Measurements from ENCODE around the gene KIF21A.
"Not testable (repeated sequence)": the region's sequence is repeated elsewhere in the genome, so short reads cannot be mapped to it uniquely, and the experiment has no call there.

KIF21A gene

GRCh38 chr12:39343665-39344064, 99.3 kb downstream of the KIF21A start:
- no peak for DNase-seq

DNA sequence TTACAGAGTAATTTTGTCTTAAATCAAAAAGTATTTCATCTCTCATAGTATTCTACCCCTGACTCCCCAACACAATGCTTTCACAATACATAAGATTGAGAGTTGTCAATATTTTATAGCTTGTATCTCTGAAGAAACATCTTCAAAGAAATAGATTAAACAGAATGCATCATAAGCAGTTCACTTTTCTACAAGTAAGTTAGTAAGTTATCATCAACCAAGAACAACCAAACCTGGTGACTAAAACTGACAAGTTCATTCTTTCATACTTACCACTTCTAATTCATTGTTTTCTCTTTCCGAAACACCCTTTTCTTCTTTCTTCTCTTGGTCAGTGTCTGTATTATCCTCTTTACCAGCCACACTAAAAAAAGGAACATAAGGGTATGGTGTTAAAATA, 101.2 kb downstream of the KIF21A start:
- DNase-seq, result no peak

GRCh38 chr12:39341179-39341578, 101.7 kb downstream of the KIF21A start:
- no peak for DNase-seq

DNA sequence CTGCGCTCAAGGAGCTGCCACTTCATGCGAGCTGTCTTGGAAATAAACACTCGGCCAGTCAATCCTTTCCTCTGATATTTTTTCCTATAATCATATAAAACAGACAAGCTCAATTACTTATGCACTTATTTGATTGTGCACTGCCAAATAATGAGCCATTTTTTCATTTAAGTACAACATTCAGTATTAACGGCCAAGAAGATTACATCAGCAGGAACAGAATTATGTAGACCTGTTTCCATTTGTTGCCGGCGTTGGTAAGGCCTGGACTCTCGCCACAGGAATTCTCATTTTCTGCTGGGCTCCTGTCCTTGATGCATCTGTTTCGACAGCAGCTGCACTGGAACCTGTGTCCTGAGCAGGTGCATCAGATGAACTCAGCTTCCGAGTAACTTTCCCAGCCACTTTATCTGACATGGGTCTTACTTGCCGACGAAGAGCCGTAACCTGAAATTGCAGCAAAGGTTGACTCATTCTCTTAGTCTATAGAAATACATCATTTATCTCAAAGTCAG, 110.2 kb downstream of the KIF21A start:
- DNase-seq, result no peak

- no peak for DNase-seq
Observed at GRCh38 chr12:39331539-39332261, 111.2 kb downstream of the KIF21A start.

DNA sequence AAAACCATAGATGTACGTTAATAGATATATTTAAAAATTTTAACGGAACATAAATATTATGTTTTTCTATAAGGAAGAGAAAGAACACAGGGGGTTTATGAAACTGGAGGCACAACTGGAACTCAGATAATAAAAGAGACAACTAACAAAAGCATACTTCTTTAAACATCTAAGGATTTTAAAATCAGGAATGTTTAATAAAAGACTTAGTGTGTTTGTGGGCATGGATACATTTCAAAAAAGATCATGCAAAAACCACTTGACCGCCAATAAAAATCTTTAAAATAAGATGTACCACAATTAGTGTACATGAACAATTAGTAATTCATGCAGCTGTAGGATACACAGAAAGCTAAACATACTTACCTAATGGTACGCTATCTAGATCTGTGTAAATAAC, 113.0 kb downstream of the KIF21A start:
- no peak for DNase-seq

DNA sequence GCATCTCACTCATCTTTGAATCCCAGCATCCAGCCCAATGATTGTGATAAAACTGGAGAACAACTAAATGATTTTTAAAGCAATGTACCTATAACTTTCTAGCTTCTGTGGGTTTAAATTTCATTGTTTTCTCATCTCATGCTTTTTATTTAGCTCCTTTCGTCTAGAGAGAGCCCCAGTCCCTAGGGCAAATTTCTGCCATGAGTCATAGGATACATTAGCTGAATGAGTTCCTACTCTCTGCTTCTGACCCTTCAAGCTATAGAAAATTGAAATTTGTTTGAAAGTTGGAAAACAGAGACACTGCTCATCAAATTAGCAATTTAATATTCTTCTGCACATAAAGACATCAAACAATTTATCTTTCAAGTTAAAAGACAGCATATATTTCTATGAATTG, 113.9 kb downstream of the KIF21A start:
- peak; percentile 23 for DNase-seq

DNA sequence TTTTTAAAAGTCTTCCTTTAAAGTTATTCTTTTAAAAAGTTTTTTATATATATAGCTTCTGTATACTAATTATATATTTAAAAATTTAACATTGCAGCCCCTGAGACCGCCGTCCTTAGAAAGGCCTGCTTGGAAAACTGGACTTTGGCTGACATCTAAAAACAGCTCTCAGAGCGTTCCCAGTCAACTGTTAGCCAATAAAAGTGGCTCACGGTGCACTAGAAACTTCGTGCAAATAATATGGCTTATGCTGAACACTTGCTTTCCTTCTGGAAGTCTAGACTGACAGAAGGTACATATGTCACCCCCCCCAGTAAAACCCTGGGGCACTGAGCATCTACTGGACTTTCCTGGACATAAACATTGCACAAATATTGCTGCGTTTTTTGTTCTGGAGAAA, 115.0 kb downstream of the KIF21A start:
- DNase-seq, result no peak

GRCh38 chr12:39327510-39327909, 115.4 kb downstream of the KIF21A start:
- DNase-seq, result no peak

GRCh38 chr12:39319180-39319579, 123.7 kb downstream of the KIF21A start:
- no peak for DNase-seq

DNA sequence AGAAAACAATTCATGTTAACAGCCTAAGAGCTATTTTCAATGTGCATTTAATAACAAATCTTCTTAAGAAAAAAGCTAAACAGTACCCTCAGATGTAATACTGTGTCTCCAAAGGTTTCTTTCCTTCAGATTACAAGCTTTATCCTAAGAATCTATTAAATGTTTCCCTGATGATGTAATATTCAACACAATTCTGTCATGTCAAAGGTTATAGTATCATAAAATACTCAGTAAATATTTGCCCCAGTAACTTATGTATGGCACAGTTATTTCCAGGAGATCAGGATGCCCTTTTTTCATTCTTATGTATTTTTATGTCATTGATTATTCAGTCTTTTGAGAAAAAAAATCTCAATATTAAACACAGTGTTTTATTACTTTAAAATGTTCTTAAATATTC, 128.4 kb downstream of the KIF21A start:
- DNase-seq, result no peak

DNA sequence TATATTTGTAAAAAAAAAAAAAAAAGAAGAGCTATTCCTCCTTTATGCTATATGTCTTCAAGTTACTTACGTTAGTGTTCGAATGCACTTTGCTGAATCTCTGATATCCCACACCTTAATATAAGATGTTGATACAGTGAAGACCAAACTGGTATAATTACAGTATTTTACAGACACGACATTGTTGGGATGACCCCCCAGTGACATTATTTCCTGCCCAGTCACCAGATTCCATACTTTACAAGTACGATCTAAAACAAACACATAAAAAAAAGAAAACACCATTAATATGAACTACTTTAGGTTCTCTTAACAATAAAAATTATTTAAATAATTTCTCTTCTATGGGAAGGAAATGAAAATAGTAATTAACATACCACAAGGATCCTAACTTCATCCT, 133.4 kb downstream of the KIF21A start:
- DNase-seq, result no peak

GRCh38 chr12:39301422-39301821, 141.5 kb downstream of the KIF21A start:
- no peak for DNase-seq

DNA sequence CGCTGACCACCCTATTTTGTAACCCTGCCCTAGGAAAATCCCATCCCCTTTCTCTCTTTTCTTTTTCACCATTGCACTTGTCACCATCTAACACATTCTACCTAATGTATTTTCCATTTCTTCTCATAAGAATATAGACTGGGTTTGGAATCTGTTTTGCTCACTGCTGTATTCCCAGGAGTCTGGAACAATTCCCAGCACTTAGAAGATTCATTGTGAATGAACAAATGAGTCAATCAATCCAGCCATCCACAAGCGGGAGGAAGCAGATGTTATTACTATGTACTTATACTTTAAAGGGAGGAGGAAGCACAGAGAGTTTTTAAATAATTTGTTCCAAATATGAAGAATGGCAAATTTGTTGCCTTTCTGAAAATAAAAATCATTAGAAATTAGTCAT, 142.1 kb downstream of the KIF21A start:
- peak; percentile 40 for DNase-seq

DNA sequence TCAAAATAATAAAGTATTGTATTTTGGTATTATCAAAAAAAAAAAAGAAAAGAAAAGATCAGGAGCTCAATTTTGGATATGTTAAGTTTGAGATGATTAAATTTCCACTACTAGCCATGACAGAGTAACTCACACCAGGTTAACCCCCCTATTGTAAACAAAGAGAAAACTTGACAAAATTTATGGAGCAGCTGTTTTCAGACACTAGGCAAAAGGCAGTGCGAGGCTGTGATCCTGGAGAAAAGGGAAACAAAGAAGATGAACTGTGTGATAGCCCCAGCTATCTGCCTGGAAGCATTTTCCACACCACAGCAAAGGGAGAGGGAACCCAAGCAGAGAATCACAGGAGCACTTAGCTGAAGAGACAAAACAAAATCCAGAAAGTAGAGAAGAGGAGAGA, 145.0 kb downstream of the KIF21A start:
- no peak for DNase-seq

DNA sequence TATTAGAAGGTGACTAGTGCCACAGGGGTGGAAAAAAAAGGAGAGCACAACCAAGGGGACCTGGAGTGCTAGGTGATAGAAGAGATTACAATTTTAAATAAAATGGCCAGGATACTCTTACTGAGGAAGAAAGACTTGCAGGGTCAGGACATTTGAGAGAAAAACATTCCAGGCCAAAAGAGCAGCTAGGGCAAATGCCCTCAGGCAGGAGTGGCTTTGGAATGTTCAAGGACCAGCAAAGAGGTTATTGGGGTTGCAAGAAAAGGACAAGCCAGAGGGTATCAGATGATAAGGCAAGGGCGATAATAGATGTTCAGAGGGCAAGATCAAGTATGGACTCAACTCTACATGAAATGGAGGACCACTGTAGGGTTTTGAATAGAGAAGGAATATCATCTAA, 146.4 kb downstream of the KIF21A start:
- DNase-seq, result no peak

DNA sequence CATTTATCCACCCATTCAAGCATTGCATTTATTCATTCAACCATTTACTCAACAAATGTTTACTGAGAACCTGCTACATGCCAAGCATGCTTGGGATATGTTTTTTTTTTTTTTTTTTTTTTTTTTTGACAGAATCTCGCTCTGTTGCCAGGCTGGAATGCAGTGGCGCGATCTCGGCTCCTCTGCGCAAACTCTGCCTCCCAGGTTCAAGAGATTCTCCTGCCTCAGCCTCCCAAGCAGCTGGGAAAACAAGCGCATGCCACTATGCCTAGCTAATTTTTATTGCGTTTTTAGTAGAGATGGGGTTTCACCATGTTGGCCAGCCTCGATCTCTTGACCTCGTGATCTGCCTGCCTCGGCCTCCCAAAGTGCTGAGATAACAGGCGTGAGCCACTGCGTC, 147.3 kb downstream of the KIF21A start:
- DNase-seq, result not testable (repeated sequence)

DNA sequence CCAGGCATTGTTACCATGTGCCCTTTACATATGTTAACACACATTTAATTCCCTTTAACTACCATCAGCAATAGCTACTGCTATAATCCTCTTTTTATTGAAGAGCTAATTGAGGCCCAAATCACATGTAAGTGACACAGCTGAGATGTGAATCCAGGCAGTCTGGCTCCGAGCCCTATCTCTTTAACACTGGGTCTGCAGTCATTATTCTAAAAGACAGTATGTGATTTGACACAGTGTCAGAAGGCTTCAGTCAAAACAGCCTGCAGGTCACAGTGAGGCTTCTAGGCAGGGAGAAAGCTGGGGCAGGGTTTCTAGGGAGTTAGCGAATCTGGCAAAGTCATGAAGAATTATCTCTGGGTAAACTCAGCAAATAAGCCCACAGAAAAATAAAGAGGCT, 148.2 kb downstream of the KIF21A start:
- no peak for DNase-seq

GRCh38 chr12:39292125-39292630, 150.7 kb downstream of the KIF21A start:
- DNase-seq, result no peak

- DNase-seq, result no peak
Observed at GRCh38 chr12:39287817-39288216, 155.1 kb downstream of the KIF21A start.

GRCh38 chr12:39287409-39287808, 155.5 kb downstream of the KIF21A start:
- DNase-seq, result no peak

DNA sequence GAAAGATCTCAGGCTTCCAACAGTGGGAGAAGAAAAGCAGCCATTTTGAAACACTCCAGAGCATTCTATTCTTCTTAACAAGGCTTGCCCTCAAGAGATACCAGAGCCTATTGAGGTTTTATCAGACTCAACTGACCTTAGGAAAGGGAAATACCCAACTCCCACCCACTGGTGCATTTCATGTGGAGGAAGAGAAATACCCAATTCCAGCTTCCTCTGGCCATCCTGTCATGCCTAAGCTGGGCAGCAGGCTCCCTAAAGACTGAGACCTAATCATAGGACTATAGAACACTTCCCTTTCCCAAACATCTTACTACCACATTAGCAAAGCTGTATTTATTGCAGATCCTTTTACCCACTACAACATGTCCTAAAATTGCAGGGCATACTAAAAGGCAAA, 164.5 kb downstream of the KIF21A start:
- no peak for DNase-seq

GRCh38 chr12:39277416-39277815, 165.5 kb downstream of the KIF21A start:
- DNase-seq, result no peak

DNA sequence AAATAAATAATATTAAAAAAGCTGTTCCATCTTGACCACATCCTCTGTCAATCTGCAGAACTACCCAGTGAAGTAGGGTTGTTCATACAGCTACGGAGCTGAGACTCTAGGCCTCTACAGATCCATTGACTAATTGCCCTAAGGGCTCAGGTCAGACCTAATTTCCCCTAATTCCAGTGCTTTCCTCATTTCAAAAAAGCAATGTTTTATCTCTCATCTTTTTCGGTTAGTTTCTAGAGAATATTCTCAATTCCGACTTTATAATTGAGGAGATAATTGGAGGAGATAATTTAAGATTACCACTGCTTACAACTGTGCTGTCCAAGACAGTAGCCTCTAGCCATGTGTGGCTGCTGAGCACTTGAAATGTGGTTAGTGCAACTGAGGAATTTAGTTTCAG, 167.1 kb downstream of the KIF21A start:
- DNase-seq, result no peak
